ENCODE measurements around the gene LMBR1.

The LMBR1 gene

DNA sequence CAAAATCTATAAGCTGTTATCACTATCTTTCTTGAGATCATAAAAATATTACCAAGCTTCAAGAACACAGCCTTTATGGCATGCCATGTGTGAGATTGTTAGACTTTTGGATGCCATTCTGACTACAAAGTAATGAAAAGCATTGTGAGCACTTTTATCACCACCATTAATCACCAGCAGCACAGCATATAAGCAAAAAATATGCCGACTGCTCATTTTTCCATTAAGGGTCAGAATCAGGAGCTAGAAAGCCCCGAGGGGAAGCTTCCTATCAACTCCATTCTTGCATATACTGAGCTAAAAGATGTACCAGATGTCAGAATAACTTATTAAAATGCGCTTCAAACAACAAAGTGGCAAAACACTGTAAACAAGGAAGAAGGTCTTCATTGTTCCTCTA, 114.3 kb downstream of the LMBR1 start:
- TF ChIP-seq, protein P1, sequence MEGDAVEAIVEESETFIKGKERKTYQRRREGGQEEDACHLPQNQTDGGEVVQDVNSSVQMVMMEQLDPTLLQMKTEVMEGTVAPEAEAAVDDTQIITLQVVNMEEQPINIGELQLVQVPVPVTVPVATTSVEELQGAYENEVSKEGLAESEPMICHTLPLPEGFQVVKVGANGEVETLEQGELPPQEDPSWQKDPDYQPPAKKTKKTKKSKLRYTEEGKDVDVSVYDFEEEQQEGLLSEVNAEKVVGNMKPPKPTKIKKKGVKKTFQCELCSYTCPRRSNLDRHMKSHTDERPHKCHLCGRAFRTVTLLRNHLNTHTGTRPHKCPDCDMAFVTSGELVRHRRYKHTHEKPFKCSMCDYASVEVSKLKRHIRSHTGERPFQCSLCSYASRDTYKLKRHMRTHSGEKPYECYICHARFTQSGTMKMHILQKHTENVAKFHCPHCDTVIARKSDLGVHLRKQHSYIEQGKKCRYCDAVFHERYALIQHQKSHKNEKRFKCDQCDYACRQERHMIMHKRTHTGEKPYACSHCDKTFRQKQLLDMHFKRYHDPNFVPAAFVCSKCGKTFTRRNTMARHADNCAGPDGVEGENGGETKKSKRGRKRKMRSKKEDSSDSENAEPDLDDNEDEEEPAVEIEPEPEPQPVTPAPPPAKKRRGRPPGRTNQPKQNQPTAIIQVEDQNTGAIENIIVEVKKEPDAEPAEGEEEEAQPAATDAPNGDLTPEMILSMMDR (IDR thresholded peaks at IDR 0.05; ENCODE audit: insufficient read depth, low read length, missing control alignments): no peak
- H3K4me3 ChIP-seq (ENCODE audit: low read depth, low read length): no peak overlapping the region
- ChIA-PET POLR2A (no interaction called here), CTCF (interaction anchor here (1.1 to 1.6 kb wide), 3 partner anchors 11 to 973 kb away, joined by 3 to 4 read pairs (median 3); no protein-coding TSS in a partner anchor)
- no peak for DNase-seq (ENCODE audit: low read depth, low spot score)

DNA sequence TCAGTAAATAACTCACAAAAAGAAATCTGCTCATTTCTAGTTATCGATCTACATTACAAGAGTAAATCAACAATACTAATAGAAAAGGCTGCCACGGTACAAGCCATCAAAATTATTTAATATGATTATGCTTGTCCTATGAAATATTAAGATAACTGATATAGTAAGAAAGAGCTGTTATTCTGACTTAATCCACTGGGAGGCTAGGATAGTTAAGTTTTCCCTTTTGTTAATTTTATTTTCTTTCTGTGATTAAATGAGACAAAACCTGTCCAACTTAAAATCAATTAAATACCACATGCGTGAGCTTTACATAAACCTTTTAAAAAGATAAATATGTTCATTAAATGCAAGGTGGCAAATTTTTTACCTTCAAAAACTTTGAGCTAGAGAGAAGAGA, 114.8 kb downstream of the LMBR1 start:
- ChIA-PET CTCF (interaction anchor here (1.1 to 1.6 kb wide), 3 partner anchors 12 to 972 kb away, joined by 3 to 4 read pairs (median 3); no protein-coding TSS in a partner anchor), POLR2A (no interaction called here)
- TF ChIP-seq, protein P1 (IDR thresholded peaks at IDR 0.05; ENCODE audit: insufficient read depth, low read length, missing control alignments): no peak
- no peak overlapping the region for H3K4me3 ChIP-seq (ENCODE audit: low read depth, low read length)
- DNase-seq (ENCODE audit: low read depth, low spot score): no peak

DNA sequence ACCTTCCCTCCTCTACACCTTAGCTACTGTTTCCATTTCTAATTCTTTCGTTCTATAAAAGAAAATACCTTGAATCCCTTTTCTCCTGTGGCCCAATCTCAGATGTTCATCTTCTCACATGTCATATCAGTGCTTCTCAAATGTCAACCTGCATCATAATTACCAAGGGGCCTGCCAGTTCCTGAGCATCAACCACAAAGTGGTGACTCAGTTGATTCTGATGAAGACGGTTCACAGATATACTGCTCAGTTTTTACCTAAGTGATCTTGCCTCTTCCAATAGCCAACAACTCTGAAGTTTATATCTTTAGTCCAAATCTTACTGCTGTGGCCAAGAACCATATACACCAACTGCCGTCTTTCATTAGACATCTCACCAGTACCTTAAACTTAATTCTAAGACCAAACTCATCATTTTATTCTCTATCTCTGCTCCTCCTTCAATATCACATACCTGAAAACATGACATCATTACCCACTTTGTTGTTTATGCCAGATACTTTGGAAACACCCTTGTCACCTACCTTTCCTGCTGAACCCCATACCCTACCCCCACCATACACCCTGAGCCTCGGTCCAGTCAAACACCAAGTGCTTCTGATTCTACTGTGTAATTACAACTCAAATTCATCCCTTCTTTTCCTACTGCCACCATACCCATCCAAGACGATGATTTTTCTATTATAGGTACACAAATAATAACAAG, 115.5 kb downstream of the LMBR1 start:
- DNase-seq (ENCODE audit: low read depth, low spot score): no peak
- TF ChIP-seq, protein P1 (IDR thresholded peaks at IDR 0.05; ENCODE audit: insufficient read depth, low read length, missing control alignments): no peak
- CTCF ChIA-PET: interaction anchor here (1.9 kb wide), 1 partner anchor 12 kb away, joined by 7 read pairs; no protein-coding TSS in a partner anchor
- no peak overlapping the region for H3K4me3 ChIP-seq (ENCODE audit: low read depth, low read length)
- POLR2A ChIA-PET: no interaction called here

DNA sequence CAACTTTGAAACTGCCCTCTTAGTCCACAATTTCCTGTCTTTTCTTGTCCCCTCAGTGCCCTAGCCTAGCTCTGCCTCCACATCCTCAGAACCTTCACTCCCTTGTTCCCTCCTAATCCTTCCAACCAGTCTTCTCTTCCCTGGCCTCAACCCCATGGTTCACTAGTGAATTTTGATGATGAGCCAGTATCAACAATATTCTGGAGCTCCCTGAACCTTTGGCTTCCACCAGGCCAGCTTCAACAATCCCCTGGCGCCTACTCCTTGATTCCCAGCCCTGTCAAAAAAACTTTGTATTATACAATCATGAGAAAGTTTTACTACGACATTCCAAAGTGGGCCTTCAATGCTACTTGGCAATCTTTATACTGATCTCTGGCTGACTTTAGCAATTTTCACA, 116.5 kb downstream of the LMBR1 start:
- no peak overlapping the region for H3K4me3 ChIP-seq (ENCODE audit: low read depth, low read length)
- TF ChIP-seq, protein P1 (IDR thresholded peaks at IDR 0.05; ENCODE audit: insufficient read depth, low read length, missing control alignments): no peak
- ChIA-PET POLR2A (no interaction called here), CTCF (interaction anchor here (0.6 to 1.9 kb wide), 2 partner anchors 8 to 11 kb away, joined by 3 to 7 read pairs; no protein-coding TSS in a partner anchor)
- no peak for DNase-seq (ENCODE audit: low read depth, low spot score)

DNA sequence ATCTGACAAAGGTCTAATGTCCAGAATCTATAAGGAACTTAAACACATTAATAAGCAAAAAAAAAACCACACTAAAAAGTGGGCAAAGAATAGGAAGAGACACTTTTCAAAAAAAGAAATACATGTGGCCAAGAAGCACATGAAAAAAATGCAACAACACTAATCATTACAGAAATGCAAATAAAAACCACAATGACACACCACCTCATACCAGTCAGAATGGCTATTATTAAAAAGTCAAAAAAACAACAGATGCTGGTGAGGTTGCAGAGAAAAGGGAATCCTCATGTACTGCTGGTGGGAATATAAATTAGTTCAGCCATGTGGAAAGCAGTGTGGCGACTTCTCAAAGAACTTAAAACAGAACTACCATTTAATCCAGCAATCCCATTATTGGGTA, 119.0 kb downstream of the LMBR1 start:
- no peak for DNase-seq (ENCODE audit: low read depth, low spot score)
- POLR2A ChIA-PET: no interaction called here
- no peak overlapping the region for H3K4me3 ChIP-seq (ENCODE audit: low read depth, low read length)
- TF ChIP-seq, protein P1 (IDR thresholded peaks at IDR 0.05; ENCODE audit: insufficient read depth, low read length, missing control alignments): no peak
- CTCF ChIA-PET: interaction anchor here (0.8 kb wide), 1 partner anchor 124 kb away, joined by 3 read pairs; no protein-coding TSS in a partner anchor

DNA sequence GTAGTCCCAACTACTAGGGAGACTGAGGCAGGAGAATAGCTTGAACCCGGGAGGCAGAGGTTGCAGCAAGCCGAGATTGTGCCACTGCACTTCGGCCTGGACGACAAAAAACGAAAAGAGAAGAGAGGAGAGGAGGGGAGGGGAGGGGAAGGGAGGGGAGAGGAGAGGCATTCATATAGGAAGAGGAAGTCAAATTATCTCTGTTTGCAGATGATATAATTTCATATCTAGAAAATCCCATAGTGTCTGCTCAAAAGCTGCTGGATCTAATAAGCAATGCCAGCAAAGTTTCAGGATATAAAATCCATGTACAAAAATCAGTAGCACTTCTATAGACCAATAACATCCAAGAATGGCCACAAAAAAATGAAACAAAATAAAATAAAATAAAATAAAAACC, 120.3 kb downstream of the LMBR1 start:
- POLR2A ChIA-PET: no interaction called here
- TF ChIP-seq, protein P1 (IDR thresholded peaks at IDR 0.05; ENCODE audit: insufficient read depth, low read length, missing control alignments): no peak
- CTCF ChIA-PET: interaction anchor here (0.9 to 1.4 kb wide), 2 partner anchors 9 to 11 kb away, joined by 4 read pairs; no protein-coding TSS in a partner anchor
- no peak overlapping the region for H3K4me3 ChIP-seq (ENCODE audit: low read depth, low read length)
- no peak for DNase-seq (ENCODE audit: low read depth, low spot score)

Data from AG04449 (cell line).